GM06990 (cell line): Measurements from ENCODE around the gene ZNF365.
"Not testable (repeated sequence)": the region's sequence is repeated elsewhere in the genome, so short reads cannot be mapped to it uniquely, and the experiment has no call there.

Experiments
- DNase-seq: peaks from one replicate; pipeline ENCODE4 v3.0.0-alpha.2; 2011; ENCODE audit not compliant: insufficient read length; ENCODE audit errors: extremely low read depth
- H3K27me3 ChIP-seq: replicated peaks from 2 replicates; pipeline ENCODE4 v1.6.0; 2011; ENCODE audit warnings: low read length; ENCODE audit not compliant: control insufficient read depth, insufficient read depth
- H3K36me3 ChIP-seq: 2 replicates; pipeline ENCODE4 v1.5.1; 2011; ENCODE audit warnings: low read length; ENCODE audit not compliant: control insufficient read depth, insufficient read depth
- H3K4me3 ChIP-seq: replicated peaks from 2 replicates; pipeline ENCODE4 v1.5.1; 2011; ENCODE audit warnings: low read depth, mild to moderate bottlenecking, control low read depth, low read length
- CTCF ChIP-seq: IDR thresholded peaks from 2 replicates; pipeline ENCODE4 v1.5.1; 2011; ENCODE audit warnings: low read length, control low read depth, mild to moderate bottlenecking, inconsistent platforms; ENCODE audit not compliant: insufficient read depth, poor library complexity, severe bottlenecking

The ZNF365 gene

GRCh38 chr10:62348029-62348428 is 26.1 kb upstream of the ZNF365 start:
- no peaks in the 10 kb centered on the region for H3K36me3 ChIP-seq
- no peak for DNase-seq
- TF ChIP-seq CTCF, result no peak
- H3K27me3 ChIP-seq, result no peaks in the 10 kb centered on the region
- no peak overlapping the region for H3K4me3 ChIP-seq

GRCh38 chr10:62352356-62352970 is 21.7 kb upstream of the ZNF365 start:
- no peak for TF ChIP-seq CTCF
- no peaks in the 10 kb centered on the region for H3K36me3 ChIP-seq
- H3K27me3 ChIP-seq, result no peaks in the 10 kb centered on the region
- no peak for DNase-seq
- no peak overlapping the region for H3K4me3 ChIP-seq

GRCh38 chr10:62354916-62355315 is 19.3 kb upstream of the ZNF365 start:
- no peak for TF ChIP-seq CTCF
- Histone ChIP-seq H3K36me3 (no peaks in the 10 kb centered on the region), H3K4me3 (no peak overlapping the region), H3K27me3 (no peaks in the 10 kb centered on the region)
- DNase-seq, result no peak

GRCh38 chr10:62356447-62356846 is 17.7 kb upstream of the ZNF365 start:
- Histone ChIP-seq H3K4me3 (no peak overlapping the region), H3K36me3 (no peaks in the 10 kb centered on the region)
- no peak for DNase-seq

GRCh38 chr10:62358151-62358550 is 16.0 kb upstream of the ZNF365 start:
- not testable (repeated sequence) for H3K36me3 ChIP-seq, H3K27me3 ChIP-seq, DNase-seq, H3K4me3 ChIP-seq

More at GRCh38 chr10:62356447-62356846, 17.7 kb upstream of the ZNF365 start:
- H3K27me3 ChIP-seq, result no peaks in the 10 kb centered on the region
- no peak for TF ChIP-seq CTCF

- peaks cover 3% of the 10 kb centered on the region; the same call in 1 of the 2 replicates for H3K27me3 ChIP-seq
- H3K4me3 ChIP-seq, result no peak overlapping the region
- no peaks in the 10 kb centered on the region for H3K36me3 ChIP-seq
- TF ChIP-seq CTCF, result no peak
- no peak for DNase-seq
Measured at GRCh38 chr10:62373639-62373994, 552 bp upstream of the ZNF365 start.
